Mammary epithelial cell (primary cell): ENCODE data around the gene FIGNL2.

ENCODE experiments used
- EZH2 ChIP-seq: IDR thresholded peaks from 2 replicates; pipeline ENCODE4 v1.6.1; 2012; ENCODE audit warnings: low read length, inconsistent platforms, borderline replicate concordance
- TF ChIP-seq, protein P1 (sequence below), 2 donors: IDR thresholded peaks in 1 of 2; conservative IDR thresholded peaks in 1 of 2; 2 replicates each; pipeline ENCODE4 v1.5.1; 2011 to 2012; ENCODE audit warnings: inconsistent platforms in 2 of 2, low read length in 2 of 2, mild to moderate bottlenecking in 2 of 2, control low read depth in 1 of 2, low read depth in 1 of 2; ENCODE audit not compliant: insufficient read depth in 1 of 2; ENCODE audit errors: extremely low read depth in 1 of 2

DNA sequence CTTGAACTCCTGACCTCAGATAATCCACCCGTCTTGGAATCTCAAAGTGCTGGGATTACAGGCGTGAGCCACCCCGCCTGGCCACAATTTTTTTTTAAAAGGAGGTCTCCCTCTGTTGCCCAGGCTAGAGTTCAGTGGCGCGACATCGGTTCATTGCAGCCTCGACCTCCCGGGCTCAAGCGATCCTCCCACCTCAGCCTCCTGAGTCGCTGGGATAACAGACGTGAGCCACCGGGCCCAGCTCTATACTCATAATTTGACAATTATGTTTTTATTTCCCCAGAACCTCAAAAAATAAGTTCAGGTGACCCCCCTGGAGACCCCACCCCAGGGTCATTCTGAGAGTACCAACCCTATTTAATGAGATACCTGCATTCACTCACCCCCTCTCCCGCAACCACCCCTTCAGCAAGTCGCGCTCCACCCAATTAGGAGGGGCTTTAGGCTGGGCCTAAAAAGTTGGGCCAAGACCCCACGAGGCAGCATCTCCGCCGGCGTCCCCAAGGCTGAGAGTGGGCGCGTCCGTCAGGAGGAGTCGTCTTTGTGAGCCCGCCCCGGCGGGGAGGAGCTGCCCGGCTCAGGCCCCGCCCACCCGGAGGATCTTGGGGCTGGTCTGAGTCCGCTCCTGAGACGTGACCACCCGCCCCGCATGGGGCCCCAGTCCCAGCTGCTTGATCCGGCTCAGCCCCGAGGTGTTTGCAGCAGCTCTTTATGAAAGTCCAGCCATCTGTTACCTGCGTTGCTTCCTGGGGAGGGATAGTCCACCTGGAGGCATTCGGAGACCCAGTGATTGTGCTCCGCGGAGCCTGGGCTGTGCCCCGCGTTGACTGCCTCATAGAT is 39.2 kb upstream of the FIGNL2 start, which contains the start of gene ANKRD33:
- TF ChIP-seq, protein P1, sequence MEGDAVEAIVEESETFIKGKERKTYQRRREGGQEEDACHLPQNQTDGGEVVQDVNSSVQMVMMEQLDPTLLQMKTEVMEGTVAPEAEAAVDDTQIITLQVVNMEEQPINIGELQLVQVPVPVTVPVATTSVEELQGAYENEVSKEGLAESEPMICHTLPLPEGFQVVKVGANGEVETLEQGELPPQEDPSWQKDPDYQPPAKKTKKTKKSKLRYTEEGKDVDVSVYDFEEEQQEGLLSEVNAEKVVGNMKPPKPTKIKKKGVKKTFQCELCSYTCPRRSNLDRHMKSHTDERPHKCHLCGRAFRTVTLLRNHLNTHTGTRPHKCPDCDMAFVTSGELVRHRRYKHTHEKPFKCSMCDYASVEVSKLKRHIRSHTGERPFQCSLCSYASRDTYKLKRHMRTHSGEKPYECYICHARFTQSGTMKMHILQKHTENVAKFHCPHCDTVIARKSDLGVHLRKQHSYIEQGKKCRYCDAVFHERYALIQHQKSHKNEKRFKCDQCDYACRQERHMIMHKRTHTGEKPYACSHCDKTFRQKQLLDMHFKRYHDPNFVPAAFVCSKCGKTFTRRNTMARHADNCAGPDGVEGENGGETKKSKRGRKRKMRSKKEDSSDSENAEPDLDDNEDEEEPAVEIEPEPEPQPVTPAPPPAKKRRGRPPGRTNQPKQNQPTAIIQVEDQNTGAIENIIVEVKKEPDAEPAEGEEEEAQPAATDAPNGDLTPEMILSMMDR (conservative IDR thresholded peaks at IDR 0.05 in 1 of 2, IDR thresholded peaks at IDR 0.05 in 1 of 2; ENCODE audit: extremely low read depth in 1 of 2, insufficient read depth in 1 of 2, low read depth in 1 of 2, low read length in 2 of 2) = no peak
- TF ChIP-seq EZH2 = no peak
